Natural killer cell (primary cell): Measurements from ENCODE around the gene ZNF526. TPM values are rescaled to one million over a fixed set of nuclear protein-coding genes. Genes with fewer than 3 reads are reported as not detected.

ENCODE experiments used
- ATAC-seq, 3 donors: fragments of 150-1000 bp in 2 of 3; fragments of 200-7000 bp in 1 of 3; cut with Tn5 transposase; 1 replicate in 1 of 3; 2 replicates in 2 of 3; pipeline ENCODE4 v1.10.0; 2021; ENCODE audit warnings: mild to moderate bottlenecking in 2 of 3, moderate library complexity in 2 of 3
- DNase-seq, 2 donors: peaks; one replicate each; pipeline versions ENCODE4 v3.0.0 to v3.0.0-alpha.2; 2013 to 2021; ENCODE audit warnings: mixed read lengths in 1 of 2
- H3K27ac ChIP-seq: one replicate; pipeline ENCODE4 v1.5.1; 2013; ENCODE audit warnings: mild to moderate bottlenecking, low read length
- H3K27me3 ChIP-seq: one replicate; pipeline ENCODE4 v1.6.1; 2013; ENCODE audit warnings: low read length; ENCODE audit not compliant: control insufficient read depth, insufficient read depth
- H3K36me3 ChIP-seq: one replicate; pipeline ENCODE4 v1.6.1; 2013; ENCODE audit warnings: low read length; ENCODE audit not compliant: control insufficient read depth, insufficient read depth
- H3K4me1 ChIP-seq: one replicate; pipeline ENCODE4 v1.6.1; 2013; ENCODE audit warnings: low read length; ENCODE audit not compliant: control insufficient read depth, insufficient read depth
- H3K4me3 ChIP-seq: one replicate; pipeline ENCODE4 v1.5.1; 2013; ENCODE audit warnings: low read length
- H3K9me3 ChIP-seq: one replicate; pipeline ENCODE4 v1.6.1; 2013; ENCODE audit warnings: low read length; ENCODE audit not compliant: control insufficient read depth, insufficient read depth
- H3K27ac Mint-ChIP-seq, 2 donors: one replicate each; pipeline ENCODE4 v1.8.0; 2022; ENCODE audit warnings: mild to moderate bottlenecking in 2 of 2, mixed read lengths in 2 of 2, moderate library complexity in 1 of 2
- H3K27me3 Mint-ChIP-seq, 2 donors: one replicate each; pipeline ENCODE4 v1.8.0; 2022; ENCODE audit warnings: low read depth in 2 of 2, mixed read lengths in 2 of 2
- H3K36me3 Mint-ChIP-seq: one replicate; pipeline ENCODE4 v1.8.0; 2022; ENCODE audit warnings: mixed read lengths
- H3K4me1 Mint-ChIP-seq, 2 donors: one replicate each; pipeline ENCODE4 v1.8.0; 2022; ENCODE audit warnings: mixed read lengths in 2 of 2
- H3K4me3 Mint-ChIP-seq: one replicate; pipeline ENCODE4 v1.8.0; 2022; ENCODE audit warnings: mild to moderate bottlenecking, moderate library complexity, mixed read lengths
- H3K9me3 Mint-ChIP-seq, 2 donors: one replicate each; pipeline ENCODE4 v1.8.0; 2022; ENCODE audit warnings: mixed read lengths in 2 of 2
- CTCF ChIP-seq: fragments of 200-600 bp; IDR thresholded peaks from one replicate; pipeline ENCODE4 v1.8.0; 2022; ENCODE audit warnings: antibody characterized with exemption
- WGBS: methylation state at CpG from one replicate; pipeline ENCODE4 v1.1.7; 2013; ENCODE audit warnings: missing lambda C conversion rate; ENCODE audit not compliant: insufficient coverage; 5-methylcytosine and 5-hydroxymethylcytosine counted together
- intact Hi-C: fragments of 100-400 bp; cut with micrococcal nuclease; formaldehyde crosslinking; loops from one replicate; pipeline ENCODE4 v1.14.2; 2022
- total RNA-seq, 4 donors: library from RNA; stranded (reverse); fragments of 120-200 nt in 1 of 4; gene quantifications; one replicate each; pipeline versions ENCODE4 v1.2.3 to v1.2.4, GENCODE V29; 2013 to 2022

The ZNF526 gene
- total RNA-seq, 3 donors from 2014 or later (not counting 1 experiment from before 2014, with no cell fraction given) = 8.8 to 10.6 (median 10.2) TPM

DNA sequence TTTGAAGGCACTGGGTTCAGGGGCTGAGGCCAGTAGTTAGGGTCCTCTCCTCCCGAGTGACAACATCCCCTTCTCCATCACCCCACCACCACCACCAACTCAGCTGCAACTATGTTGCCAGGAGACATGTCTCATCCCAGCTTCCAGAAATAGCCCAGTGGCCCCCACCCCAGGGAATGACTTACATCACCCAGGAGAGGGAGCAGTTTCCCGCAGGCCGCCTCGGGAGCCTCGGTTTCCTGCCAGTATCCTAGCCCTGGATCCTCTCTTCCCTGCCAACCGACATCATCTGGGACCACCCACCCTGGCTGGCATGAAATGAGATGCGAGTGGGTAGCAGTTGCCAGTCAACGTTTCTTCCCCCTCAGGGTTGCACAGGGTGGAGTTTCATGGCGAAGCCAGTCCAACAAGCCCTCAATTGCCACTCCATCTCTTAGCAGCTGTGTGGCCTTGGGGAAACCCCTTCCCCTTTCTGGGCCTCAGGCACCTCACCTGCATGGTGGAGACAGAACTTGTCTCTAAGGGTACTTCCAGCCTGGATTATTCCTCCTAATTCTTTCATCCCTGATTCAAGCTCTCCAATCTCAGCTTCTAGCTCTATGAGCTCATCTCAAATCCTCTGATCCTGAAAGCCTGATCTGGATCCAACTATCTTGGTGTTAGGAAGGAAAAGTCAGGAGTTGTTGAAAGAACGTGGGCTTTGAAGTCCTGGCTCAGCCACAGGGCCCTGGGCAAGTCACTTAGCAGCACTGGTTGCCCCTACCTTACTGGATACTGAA lies 26.2 kb downstream of the ZNF526 start:
- Mint-ChIP-seq H3K36me3 (no peaks in the 10 kb centered on the region), H3K4me3 (no peak overlapping the region), H3K27me3 (no peaks in the 10 kb centered on the region), H3K4me1 (peaks cover 29 to 46% of the 10 kb centered on the region in 2 donors), H3K9me3 (no peaks in the 10 kb centered on the region), H3K27ac (peak overlapping the region; percentile 93 to 98)
- ATAC-seq = no peak
- DNase-seq = peak in 1 of 2 donors; percentile 32
- Histone ChIP-seq H3K36me3 (peaks cover 5% of the 10 kb centered on the region), H3K4me3 (no peak overlapping the region), H3K4me1 (peaks cover 33% of the 10 kb centered on the region), H3K27ac (no peak overlapping the region), H3K27me3 (no peaks in the 10 kb centered on the region), H3K9me3 (no peaks in the 10 kb centered on the region)
- WGBS = 53% methylated on average over 10 of the region's 10 CpGs
- intact Hi-C loops = no loop called here
- no peak for TF ChIP-seq CTCF

- Mint-ChIP-seq H3K4me1 (peaks cover 28 to 46% of the 10 kb centered on the region in 2 donors), H3K27me3 (no peaks in the 10 kb centered on the region), H3K9me3 (no peaks in the 10 kb centered on the region), H3K36me3 (no peaks in the 10 kb centered on the region), H3K4me3 (no peak overlapping the region), H3K27ac (peak overlapping the region in 1 of 2 donors; percentile 51)
- H3K36me3 ChIP-seq = peaks cover 5% of the 10 kb centered on the region
- no peaks in the 10 kb centered on the region for H3K9me3 ChIP-seq
- no peak for TF ChIP-seq CTCF
- WGBS = 96% methylated on average over 7 of the region's 7 CpGs
- intact Hi-C loops = no loop called here
- H3K4me3 ChIP-seq = no peak overlapping the region
- DNase-seq = no peak
- ATAC-seq = no peak
- H3K27ac ChIP-seq = no peak overlapping the region
- H3K4me1 ChIP-seq = peaks cover 34% of the 10 kb centered on the region
- H3K27me3 ChIP-seq = no peaks in the 10 kb centered on the region
Observed at GRCh38 chr19:42246922-42247639, 27.0 kb downstream of the ZNF526 start.

- DNase-seq = no peak
- no peak for TF ChIP-seq CTCF
- no peak for ATAC-seq
- no peak overlapping the region for H3K27ac Mint-ChIP-seq
- peaks cover 41% of the 10 kb centered on the region for H3K4me1 ChIP-seq
- no peak overlapping the region for H3K4me3 ChIP-seq
- peaks cover 5% of the 10 kb centered on the region for H3K36me3 ChIP-seq
- no peaks in the 10 kb centered on the region for H3K9me3 Mint-ChIP-seq
- no peak overlapping the region for H3K27ac ChIP-seq
- no peaks in the 10 kb centered on the region for H3K27me3 Mint-ChIP-seq
- H3K36me3 Mint-ChIP-seq = no peaks in the 10 kb centered on the region
- no peaks in the 10 kb centered on the region for H3K27me3 ChIP-seq
- H3K4me3 Mint-ChIP-seq = no peak overlapping the region
- intact Hi-C loops = no loop called here
- WGBS = 100% methylated on average over 2 of the region's 6 CpGs
- no peaks in the 10 kb centered on the region for H3K9me3 ChIP-seq
- H3K4me1 Mint-ChIP-seq = peaks cover 29 to 48% of the 10 kb centered on the region in 2 donors
Observed at GRCh38 chr19:42247640-42248199, 27.6 kb downstream of the ZNF526 start.
